A673 (cell line): ENCODE results near the gene ASB10. TPM values are rescaled to one million over a fixed set of nuclear protein-coding genes. Genes with fewer than 3 reads are reported as not detected.
A peak's percentile ranks its signal among the peaks of the same experiment; 100 is the strongest.

Experiments
- BruUV-seq: library from RNA; stranded (reverse); fragments of 400-500 nt; replicated peaks from 2 replicates; lab custom pipeline; 2021; lab: Mats Ljungman, UMichigan
- CTCF ChIA-PET: fragments of 300-600 bp; sonication (Branson Sonifier 250); formaldehyde crosslinking; loops from one replicate; lab custom pipeline; 2022; ENCODE audit warnings: antibody characterized with exemption; lab: Charles Lee
- POLR2A ChIA-PET: fragments of 300-600 bp; sonication (Branson Sonifier 250); formaldehyde crosslinking; loops from one replicate; lab custom pipeline; 2022; ENCODE audit warnings: antibody characterized with exemption; ENCODE audit not compliant: low non-redundant PET; lab: Charles Lee
- DNase-seq: peaks from one replicate; pipeline ENCODE4 v3.0.0-alpha.2; 2015; ENCODE audit warnings: low spot score
- H3K27ac ChIP-seq: fragments of 200-600 bp; sonication (generic); 2 replicates; pipeline ENCODE4 v1.5.1; 2016; ENCODE audit warnings: mixed run types, low read depth, mild to moderate bottlenecking, mixed read lengths, antibody characterized with exemption, low read length; ENCODE audit not compliant: poor library complexity, severe bottlenecking
- H3K27me3 ChIP-seq: fragments of 200-600 bp; sonication (generic); replicated peaks from 2 replicates; pipeline ENCODE4 v1.6.1; 2017; ENCODE audit warnings: mixed run types, low read depth, mild to moderate bottlenecking, mixed read lengths, antibody characterized with exemption, low read length; ENCODE audit not compliant: insufficient read depth, poor library complexity
- H3K36me3 ChIP-seq: fragments of 200-600 bp; sonication (generic); 2 replicates; pipeline ENCODE4 v1.6.1; 2016; ENCODE audit warnings: mixed run types, mild to moderate bottlenecking, mixed read lengths, antibody characterized with exemption, low read length; ENCODE audit not compliant: insufficient read depth, poor library complexity, severe bottlenecking
- H3K4me1 ChIP-seq: fragments of 200-600 bp; sonication (generic); 2 replicates; pipeline ENCODE4 v1.6.1; 2017; ENCODE audit warnings: mixed run types, mild to moderate bottlenecking, mixed read lengths, antibody characterized with exemption, low read length; ENCODE audit not compliant: insufficient read depth, poor library complexity, severe bottlenecking
- H3K4me3 ChIP-seq: fragments of 200-600 bp; sonication (generic); 2 replicates; pipeline ENCODE4 v1.5.1; 2016; ENCODE audit warnings: low read depth, mixed run types, mild to moderate bottlenecking, mixed read lengths, low read length; ENCODE audit not compliant: poor library complexity, severe bottlenecking
- H3K9me3 ChIP-seq: fragments of 200-600 bp; sonication (generic); 2 replicates; pipeline ENCODE4 v1.6.1; 2016; ENCODE audit warnings: mixed run types, low read depth, mild to moderate bottlenecking, mixed read lengths, antibody characterized with exemption, low read length; ENCODE audit not compliant: poor library complexity, severe bottlenecking
- EZH2 ChIP-seq: fragments of 200-600 bp; sonication (generic); IDR thresholded peaks from 2 replicates; pipeline ENCODE4 v1.6.1; 2017; ENCODE audit warnings: borderline replicate concordance, low read depth, mild to moderate bottlenecking, mixed read lengths, antibody characterized with exemption, low read length; ENCODE audit not compliant: poor library complexity, severe bottlenecking
- intact Hi-C: fragments of 100-400 bp; cut with micrococcal nuclease; formaldehyde crosslinking; loops from one replicate; pipeline ENCODE4 v1.10.0; 2022; ENCODE audit not compliant: unreplicated experiment
- total RNA-seq: library from RNA; stranded (reverse); gene quantifications from 2 replicates; pipeline ENCODE4 v1.2.3, GENCODE V29; 2021
- TF ChIP-seq, protein P1 (sequence below): fragments of 300-800, 200-600 bp; sonication (generic); conservative IDR thresholded peaks from 2 replicates; pipeline ENCODE4 v1.5.1; 2017; ENCODE audit warnings: low read depth, mild to moderate bottlenecking, antibody characterized with exemption, low read length, moderate library complexity, mixed read lengths

ASB10 gene
- total RNA-seq, 1 experiment from 2014 or later = not detected

- intact Hi-C loops = loop anchor here (1.0 kb wide), 2 partner anchors 48 to 131 kb away; no protein-coding TSS in a partner anchor
- peak; percentile 79 for DNase-seq
Measured at GRCh38 chr7:151172273-151173141, 14.5 kb downstream of the ASB10 start.

DNA sequence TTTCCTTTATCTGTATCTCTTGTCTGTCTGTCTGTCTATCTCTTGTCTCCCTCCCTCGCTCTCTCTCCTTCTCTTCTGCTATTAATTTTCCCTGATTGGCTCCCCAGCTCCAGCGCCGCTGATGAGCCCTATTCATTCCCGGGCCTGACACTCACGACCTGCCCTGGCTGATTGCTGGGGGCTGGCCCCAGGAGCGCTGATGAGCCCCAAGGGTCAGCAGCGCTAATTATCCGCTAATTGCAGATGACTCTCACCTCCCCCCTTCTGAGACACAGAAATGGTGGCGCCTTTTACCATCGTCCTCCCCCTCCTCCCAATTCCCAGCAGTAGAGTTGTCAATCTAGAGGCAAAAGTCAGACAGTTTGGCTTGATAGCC, 18.3 kb downstream of the ASB10 start:
- no peaks in the 10 kb centered on the region for H3K36me3 ChIP-seq
- H3K9me3 ChIP-seq = no peaks in the 10 kb centered on the region
- no peak for DNase-seq
- H3K27ac ChIP-seq = no peak overlapping the region
- H3K4me3 ChIP-seq = no peak overlapping the region
- CTCF ChIA-PET = no interaction called here
- H3K4me1 ChIP-seq = peaks cover 8% of the 10 kb centered on the region
- peaks cover 64% of the 10 kb centered on the region for H3K27me3 ChIP-seq
- POLR2A ChIA-PET = no interaction called here
- intact Hi-C loops = no loop called here
- no TSS peak for BruUV-seq
- TF ChIP-seq EZH2 = no peak
- TF ChIP-seq, protein P1, sequence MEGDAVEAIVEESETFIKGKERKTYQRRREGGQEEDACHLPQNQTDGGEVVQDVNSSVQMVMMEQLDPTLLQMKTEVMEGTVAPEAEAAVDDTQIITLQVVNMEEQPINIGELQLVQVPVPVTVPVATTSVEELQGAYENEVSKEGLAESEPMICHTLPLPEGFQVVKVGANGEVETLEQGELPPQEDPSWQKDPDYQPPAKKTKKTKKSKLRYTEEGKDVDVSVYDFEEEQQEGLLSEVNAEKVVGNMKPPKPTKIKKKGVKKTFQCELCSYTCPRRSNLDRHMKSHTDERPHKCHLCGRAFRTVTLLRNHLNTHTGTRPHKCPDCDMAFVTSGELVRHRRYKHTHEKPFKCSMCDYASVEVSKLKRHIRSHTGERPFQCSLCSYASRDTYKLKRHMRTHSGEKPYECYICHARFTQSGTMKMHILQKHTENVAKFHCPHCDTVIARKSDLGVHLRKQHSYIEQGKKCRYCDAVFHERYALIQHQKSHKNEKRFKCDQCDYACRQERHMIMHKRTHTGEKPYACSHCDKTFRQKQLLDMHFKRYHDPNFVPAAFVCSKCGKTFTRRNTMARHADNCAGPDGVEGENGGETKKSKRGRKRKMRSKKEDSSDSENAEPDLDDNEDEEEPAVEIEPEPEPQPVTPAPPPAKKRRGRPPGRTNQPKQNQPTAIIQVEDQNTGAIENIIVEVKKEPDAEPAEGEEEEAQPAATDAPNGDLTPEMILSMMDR = no peak

More at GRCh38 chr7:151172273-151173141, 14.5 kb downstream of the ASB10 start:
- ChIA-PET POLR2A (no interaction called here), CTCF (interaction anchor here (0.9 kb wide), 1 partner anchor 11 kb away, joined by 3 read pairs; no protein-coding TSS in a partner anchor)
- BruUV-seq = no TSS peak
- no peak for TF ChIP-seq EZH2
- TF ChIP-seq, protein P1 = peak; percentile 100
- no peak overlapping the region for H3K27ac ChIP-seq
- no peaks in the 10 kb centered on the region for H3K36me3 ChIP-seq
- no peak overlapping the region for H3K4me3 ChIP-seq
- H3K9me3 ChIP-seq = no peaks in the 10 kb centered on the region
- H3K4me1 ChIP-seq = peaks cover 4% of the 10 kb centered on the region
- peaks cover 27% of the 10 kb centered on the region for H3K27me3 ChIP-seq

DNA sequence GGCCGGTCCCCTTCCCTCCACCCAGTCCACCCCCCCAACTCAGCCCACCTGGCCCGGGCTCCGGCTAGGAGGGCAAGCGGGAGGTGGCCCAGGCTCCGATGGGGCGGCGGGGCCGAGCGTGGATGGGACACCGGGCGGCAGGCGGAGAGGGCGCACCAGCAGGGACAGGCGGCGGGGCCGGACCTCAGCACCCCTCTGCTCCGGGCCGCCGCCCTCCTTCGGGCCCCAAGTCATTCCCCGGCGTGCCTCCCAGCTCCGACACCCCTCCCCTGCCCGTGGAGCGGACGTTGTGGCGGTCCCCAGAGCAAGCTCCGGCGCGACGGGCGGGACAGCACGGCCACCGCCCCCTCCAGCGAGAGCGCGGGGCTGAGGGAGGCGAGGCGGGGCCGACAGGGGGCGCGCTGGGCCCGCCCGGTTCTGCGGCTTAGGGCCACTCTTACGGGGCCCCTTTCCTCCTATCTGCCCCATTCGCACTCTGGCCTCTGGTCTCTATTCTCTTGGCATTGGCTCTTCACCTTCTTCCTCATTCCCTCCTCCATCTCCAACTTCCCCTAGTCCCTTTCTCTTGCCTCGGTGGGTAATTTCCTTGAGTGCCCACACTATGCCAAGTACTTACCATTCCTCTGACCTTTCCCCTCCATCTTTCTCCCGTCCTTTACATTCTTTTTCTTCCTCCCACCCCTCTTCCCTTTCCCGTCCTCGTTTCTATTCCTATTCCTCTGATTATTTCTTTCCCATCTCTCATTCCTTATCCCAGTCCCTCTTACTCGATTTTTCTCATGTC, 18.9 kb downstream of the ASB10 start:
- no TSS peak for BruUV-seq
- no peaks in the 10 kb centered on the region for H3K9me3 ChIP-seq
- TF ChIP-seq EZH2 = no peak
- TF ChIP-seq, protein P1 = peak; percentile 68
- DNase-seq = peak; percentile 56
- ChIA-PET CTCF (interaction anchor here (0.6 to 1.4 kb wide), 3 partner anchors 21 to 231 kb away, joined by 3 to 9 read pairs (median 4); no protein-coding TSS in a partner anchor), POLR2A (no interaction called here)
- peaks cover 68% of the 10 kb centered on the region for H3K27me3 ChIP-seq
- intact Hi-C loops = no loop called here
- no peak overlapping the region for H3K27ac ChIP-seq
- H3K4me3 ChIP-seq = peak overlapping the region; percentile 46
- peaks cover 8% of the 10 kb centered on the region for H3K4me1 ChIP-seq
- H3K36me3 ChIP-seq = no peaks in the 10 kb centered on the region
